ENCODE measurements around the gene LRRC53. TPM values are rescaled to one million over a fixed set of nuclear protein-coding genes. Genes with fewer than 3 reads are reported as not detected.
A peak's percentile ranks its signal among the peaks of the same experiment; 100 is the strongest.

LRRC53 gene
- total RNA-seq, 2 donors from 2014 or later, result not detected

DNA sequence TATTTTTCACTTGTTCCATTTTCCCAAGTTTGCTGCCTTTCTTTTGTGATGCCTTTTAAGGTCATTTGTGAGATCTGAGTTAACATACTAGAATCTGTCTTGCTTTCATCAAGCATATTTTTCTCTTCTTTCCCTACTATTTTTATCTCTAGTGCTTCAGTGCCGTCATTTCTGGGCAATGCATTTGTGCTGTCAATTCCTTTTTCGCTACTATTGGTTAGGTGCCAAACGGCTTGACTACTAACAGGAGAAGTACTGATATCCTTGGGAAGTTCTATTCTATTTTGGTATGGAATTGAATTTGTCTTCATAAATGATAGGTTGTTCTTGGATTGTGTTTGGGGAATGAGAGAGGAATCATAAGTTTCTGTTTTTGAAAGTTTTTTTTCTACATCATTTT lies 42.2 kb downstream of the LRRC53 start:
- H3K27ac Mint-ChIP-seq, result no peak overlapping the region
- no peaks in the 10 kb centered on the region for H3K36me3 Mint-ChIP-seq (ENCODE audit: low read depth)
- H3K4me3 Mint-ChIP-seq, result no peak overlapping the region
- H3K4me1 Mint-ChIP-seq, result no peaks in the 10 kb centered on the region
- peaks cover 8% of the 10 kb centered on the region for H3K27me3 Mint-ChIP-seq
- no peaks in the 10 kb centered on the region for H3K9me3 Mint-ChIP-seq
- no peak for ATAC-seq (replicated peaks)

DNA sequence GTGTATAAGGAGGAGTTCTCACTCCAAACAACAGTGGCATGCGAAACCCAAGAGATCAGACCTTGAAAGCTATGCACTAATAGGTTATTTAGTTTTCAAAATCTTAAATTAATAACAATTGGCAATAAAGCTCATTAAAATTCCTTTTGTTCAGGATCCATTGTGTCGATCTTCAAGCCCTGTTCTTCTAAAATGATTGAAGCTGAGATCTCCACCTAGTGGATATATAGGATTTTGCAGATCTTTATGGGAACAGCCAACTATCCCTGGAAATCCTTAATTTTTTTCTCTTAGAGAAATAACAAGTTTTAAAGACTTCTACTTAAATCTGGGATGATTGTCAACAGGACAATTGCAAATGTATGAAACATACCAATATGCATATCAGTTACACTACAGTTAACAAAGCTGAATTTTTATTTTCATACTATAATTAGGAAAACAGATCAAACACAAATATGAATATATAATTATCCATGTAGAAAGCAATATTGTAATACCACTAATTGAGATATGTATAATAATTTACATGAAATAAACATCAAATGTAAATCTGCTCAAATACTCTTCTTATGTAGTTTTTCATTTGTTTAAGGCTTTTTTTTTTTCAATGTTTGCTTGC lies 43.3 kb downstream of the LRRC53 start:
- peaks cover 8% of the 10 kb centered on the region for H3K27me3 Mint-ChIP-seq
- no peak overlapping the region for H3K27ac Mint-ChIP-seq
- H3K9me3 Mint-ChIP-seq, result no peaks in the 10 kb centered on the region
- H3K4me1 Mint-ChIP-seq, result no peaks in the 10 kb centered on the region
- ATAC-seq (replicated peaks), result no peak
- H3K36me3 Mint-ChIP-seq (ENCODE audit: low read depth), result no peaks in the 10 kb centered on the region
- no peak overlapping the region for H3K4me3 Mint-ChIP-seq

DNA sequence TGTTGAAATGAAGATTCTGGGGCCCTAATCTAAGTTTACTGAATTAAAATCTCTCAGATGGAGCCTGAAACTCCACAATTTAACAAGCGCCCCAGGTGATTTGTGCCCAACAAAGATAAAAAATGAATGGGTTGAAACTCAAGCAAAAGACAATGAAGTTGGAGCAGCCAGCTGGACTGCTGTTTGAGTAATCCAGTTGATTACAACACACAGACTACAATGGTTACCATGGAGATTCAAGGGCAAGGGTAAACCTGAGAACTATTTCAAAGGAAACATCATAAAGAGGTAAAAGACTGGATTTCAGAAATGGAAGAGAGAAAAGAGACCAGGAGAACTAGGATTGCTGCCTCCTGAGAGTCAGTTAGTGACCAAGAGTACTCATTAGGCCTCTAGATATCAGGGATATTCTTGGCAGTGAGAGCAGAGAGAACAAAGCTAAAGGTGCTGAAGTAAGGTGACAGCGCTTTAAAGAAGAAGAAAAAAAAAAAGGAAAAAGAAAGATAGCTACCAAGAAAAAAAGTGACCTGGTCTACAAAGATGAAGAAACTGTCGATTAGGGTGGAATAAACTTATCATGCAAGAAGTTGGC lies 44.5 kb downstream of the LRRC53 start:
- no peaks in the 10 kb centered on the region for H3K36me3 Mint-ChIP-seq (ENCODE audit: low read depth)
- no peak overlapping the region for H3K27ac Mint-ChIP-seq
- no peaks in the 10 kb centered on the region for H3K4me1 Mint-ChIP-seq
- H3K4me3 Mint-ChIP-seq, result no peak overlapping the region
- peaks cover 8% of the 10 kb centered on the region for H3K27me3 Mint-ChIP-seq
- no peak for ATAC-seq (replicated peaks)
- H3K9me3 Mint-ChIP-seq, result no peaks in the 10 kb centered on the region

DNA sequence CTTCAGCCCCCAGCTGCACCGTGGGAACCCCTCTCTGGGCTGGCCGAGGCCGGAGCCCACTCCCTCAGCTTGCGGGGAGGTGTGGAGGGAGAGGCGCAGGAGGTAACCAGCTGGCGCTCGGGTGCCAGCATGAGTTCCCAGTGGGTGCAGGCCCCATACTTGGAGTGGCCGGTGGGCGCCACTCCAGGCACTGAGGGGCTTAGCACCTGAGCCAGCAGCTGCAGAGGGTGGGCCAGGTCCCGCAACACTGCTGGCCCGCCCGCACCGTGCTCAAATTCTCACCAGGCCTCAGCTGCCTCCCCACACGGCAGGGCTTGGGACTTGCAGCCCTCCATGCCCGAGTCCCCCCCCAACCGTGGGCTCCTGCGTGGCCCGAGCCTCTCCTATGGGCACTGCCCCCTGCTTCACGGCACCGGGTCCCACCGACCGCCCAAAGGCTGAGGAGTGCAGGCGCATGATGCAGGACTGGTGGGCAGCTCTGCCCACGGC lies 47.2 kb downstream of the LRRC53 start:
- no peak overlapping the region for H3K4me3 Mint-ChIP-seq
- no peaks in the 10 kb centered on the region for H3K36me3 Mint-ChIP-seq (ENCODE audit: low read depth)
- no peaks in the 10 kb centered on the region for H3K4me1 Mint-ChIP-seq
- H3K27me3 Mint-ChIP-seq, result no peaks in the 10 kb centered on the region
- H3K27ac Mint-ChIP-seq, result no peak overlapping the region
- H3K9me3 Mint-ChIP-seq, result no peaks in the 10 kb centered on the region
- no peak for ATAC-seq (replicated peaks)

DNA sequence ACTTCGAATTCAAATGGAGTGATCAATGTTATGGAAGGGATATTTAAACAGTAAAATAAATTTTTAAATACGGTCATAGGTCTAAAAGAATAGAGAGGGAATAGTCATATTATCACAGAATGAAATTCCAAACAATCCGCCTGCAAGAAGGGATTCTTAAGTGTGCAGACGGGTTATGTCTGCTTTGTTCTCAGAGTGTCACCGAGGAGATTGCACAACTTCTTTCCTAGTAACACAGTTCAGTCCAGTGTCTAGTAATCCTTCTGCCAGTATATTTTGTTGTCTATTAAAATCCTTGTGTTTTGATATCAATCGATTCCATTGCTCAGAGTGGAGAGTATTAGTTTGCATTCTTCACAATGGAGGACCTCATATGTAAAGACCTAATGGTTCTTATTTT lies 48.4 kb downstream of the LRRC53 start:
- no peak overlapping the region for H3K27ac Mint-ChIP-seq
- H3K4me3 Mint-ChIP-seq, result no peak overlapping the region
- H3K4me1 Mint-ChIP-seq, result no peaks in the 10 kb centered on the region
- H3K36me3 Mint-ChIP-seq (ENCODE audit: low read depth), result no peaks in the 10 kb centered on the region
- no peaks in the 10 kb centered on the region for H3K9me3 Mint-ChIP-seq
- ATAC-seq (replicated peaks), result no peak
- no peaks in the 10 kb centered on the region for H3K27me3 Mint-ChIP-seq

GRCh38 chr1:74463333-74463988 lies 49.0 kb downstream of the LRRC53 start:
- Mint-ChIP-seq H3K4me3 (no peak overlapping the region), H3K27me3 (no peaks in the 10 kb centered on the region)
- peak; percentile 74 for ATAC-seq (replicated peaks)

DNA sequence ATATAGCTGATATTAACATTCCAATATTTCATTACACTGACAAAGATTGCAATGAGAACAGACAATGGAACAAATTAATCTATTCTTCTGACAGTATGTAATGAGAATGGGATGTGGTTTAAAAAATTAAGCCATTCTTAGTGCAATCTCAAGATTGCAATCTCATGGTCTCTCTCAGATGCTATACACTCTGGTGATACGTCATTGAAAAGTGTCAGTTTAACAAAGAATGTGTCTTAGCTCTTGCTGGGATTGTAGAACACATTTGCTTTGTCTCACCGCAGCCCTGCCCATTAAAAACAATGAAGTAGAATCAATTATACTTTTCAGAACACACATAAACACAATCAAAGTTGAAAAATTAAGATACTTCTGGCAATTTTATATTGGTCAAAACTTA lies 55.2 kb downstream of the LRRC53 start:
- H3K27ac Mint-ChIP-seq, result no peak overlapping the region
- H3K9me3 Mint-ChIP-seq, result no peaks in the 10 kb centered on the region
- no peak overlapping the region for H3K4me3 Mint-ChIP-seq
- no peaks in the 10 kb centered on the region for H3K36me3 Mint-ChIP-seq (ENCODE audit: low read depth)
- H3K27me3 Mint-ChIP-seq, result peaks cover 3% of the 10 kb centered on the region
- no peak for ATAC-seq (replicated peaks)
- no peaks in the 10 kb centered on the region for H3K4me1 Mint-ChIP-seq

More at GRCh38 chr1:74463333-74463988, 49.0 kb downstream of the LRRC53 start:
- H3K4me1 Mint-ChIP-seq, result no peaks in the 10 kb centered on the region
- H3K27ac Mint-ChIP-seq, result no peak overlapping the region
- no peaks in the 10 kb centered on the region for H3K9me3 Mint-ChIP-seq
- H3K36me3 Mint-ChIP-seq (ENCODE audit: low read depth), result no peaks in the 10 kb centered on the region

GRCh38 chr1:74455390-74455789 lies 57.0 kb downstream of the LRRC53 start:
- H3K27me3 Mint-ChIP-seq, result peaks cover 3% of the 10 kb centered on the region
- peak; percentile 24 for ATAC-seq (replicated peaks)
- no peaks in the 10 kb centered on the region for H3K9me3 Mint-ChIP-seq
- H3K4me3 Mint-ChIP-seq, result no peak overlapping the region
- H3K27ac Mint-ChIP-seq, result no peak overlapping the region
- H3K4me1 Mint-ChIP-seq, result no peaks in the 10 kb centered on the region
- no peaks in the 10 kb centered on the region for H3K36me3 Mint-ChIP-seq (ENCODE audit: low read depth)

GRCh38 chr1:74453277-74453676 lies 59.1 kb downstream of the LRRC53 start:
- ATAC-seq (replicated peaks), result no peak

GRCh38 chr1:74452035-74452434 lies 60.4 kb downstream of the LRRC53 start:
- ATAC-seq (replicated peaks), result no peak
- no peaks in the 10 kb centered on the region for H3K36me3 Mint-ChIP-seq (ENCODE audit: low read depth)
- no peak overlapping the region for H3K27ac Mint-ChIP-seq
- H3K9me3 Mint-ChIP-seq, result no peaks in the 10 kb centered on the region
- H3K4me3 Mint-ChIP-seq, result no peak overlapping the region
- H3K27me3 Mint-ChIP-seq, result peaks cover 3% of the 10 kb centered on the region
- no peaks in the 10 kb centered on the region for H3K4me1 Mint-ChIP-seq

More at GRCh38 chr1:74453277-74453676, 59.1 kb downstream of the LRRC53 start:
- Mint-ChIP-seq H3K4me3 (no peak overlapping the region), H3K36me3 (ENCODE audit: low read depth) (no peaks in the 10 kb centered on the region), H3K27me3 (peaks cover 3% of the 10 kb centered on the region), H3K27ac (no peak overlapping the region), H3K9me3 (no peaks in the 10 kb centered on the region), H3K4me1 (no peaks in the 10 kb centered on the region)

GRCh38 chr1:74437035-74437434 lies 75.4 kb downstream of the LRRC53 start:
- Mint-ChIP-seq H3K4me3 (no peak overlapping the region), H3K27me3 (peaks cover 10% of the 10 kb centered on the region), H3K4me1 (no peaks in the 10 kb centered on the region), H3K27ac (no peak overlapping the region), H3K36me3 (ENCODE audit: low read depth) (no peaks in the 10 kb centered on the region), H3K9me3 (no peaks in the 10 kb centered on the region)
- no peak for ATAC-seq (replicated peaks)

- Mint-ChIP-seq H3K27ac (no peak overlapping the region), H3K9me3 (no peaks in the 10 kb centered on the region), H3K27me3 (peaks cover 10% of the 10 kb centered on the region), H3K36me3 (ENCODE audit: low read depth) (no peaks in the 10 kb centered on the region), H3K4me3 (no peak overlapping the region), H3K4me1 (no peaks in the 10 kb centered on the region)
- ATAC-seq (replicated peaks), result no peak
Observed at GRCh38 chr1:74436078-74436477, 76.3 kb downstream of the LRRC53 start.

GRCh38 chr1:74434321-74434720 lies 78.1 kb downstream of the LRRC53 start:
- Mint-ChIP-seq H3K4me3 (no peak overlapping the region), H3K36me3 (ENCODE audit: low read depth) (no peaks in the 10 kb centered on the region)

GRCh38 chr1:74432325-74432724 lies 80.1 kb downstream of the LRRC53 start:
- Mint-ChIP-seq H3K36me3 (ENCODE audit: low read depth) (no peaks in the 10 kb centered on the region), H3K4me1 (no peaks in the 10 kb centered on the region), H3K4me3 (no peak overlapping the region), H3K27ac (no peak overlapping the region), H3K27me3 (peaks cover 8% of the 10 kb centered on the region), H3K9me3 (no peaks in the 10 kb centered on the region)
- no peak for ATAC-seq (replicated peaks)

More at GRCh38 chr1:74434321-74434720, 78.1 kb downstream of the LRRC53 start:
- Mint-ChIP-seq H3K27me3 (peaks cover 10% of the 10 kb centered on the region), H3K27ac (no peak overlapping the region), H3K4me1 (no peaks in the 10 kb centered on the region), H3K9me3 (no peaks in the 10 kb centered on the region)
- ATAC-seq (replicated peaks), result no peak

DNA sequence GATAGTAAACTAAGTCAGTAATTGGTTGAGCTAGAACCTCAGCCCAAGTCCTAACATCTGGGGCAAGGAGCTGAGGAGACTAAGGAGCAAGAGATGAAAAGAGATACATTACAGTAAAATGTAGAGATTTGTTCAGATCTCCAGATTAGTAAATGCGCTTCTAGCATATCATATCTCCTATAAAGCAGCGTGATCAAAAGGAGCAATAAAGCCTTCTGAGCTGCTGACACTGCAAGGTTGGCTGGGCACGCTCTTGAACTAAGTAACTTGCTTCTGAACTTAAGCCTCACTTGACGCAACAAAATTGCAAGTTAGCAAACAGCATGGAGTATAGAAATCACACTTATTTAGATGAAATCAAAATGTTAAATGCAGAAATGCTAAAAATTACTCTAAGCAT lies 80.9 kb downstream of the LRRC53 start:
- Mint-ChIP-seq H3K4me3 (no peak overlapping the region), H3K9me3 (no peaks in the 10 kb centered on the region), H3K27ac (no peak overlapping the region), H3K27me3 (peaks cover 5% of the 10 kb centered on the region), H3K4me1 (no peaks in the 10 kb centered on the region), H3K36me3 (ENCODE audit: low read depth) (no peaks in the 10 kb centered on the region)
- no peak for ATAC-seq (replicated peaks)
